Mesothelial cell of epicardium (in vitro differentiated cells): ENCODE data around the gene SH3GL1. TPM values are rescaled to one million over a fixed set of nuclear protein-coding genes. Genes with fewer than 3 reads are reported as not detected.

Source experiments
- DNase-seq, 2 experiments: peaks; one replicate each; pipeline ENCODE4 v3.0.0; 2021; ENCODE audit warnings: low spot score in 2 of 2; ENCODE audit not compliant: unreplicated experiment in 2 of 2
- H3K27ac Mint-ChIP-seq: 2 replicates; pipeline ENCODE4 v1.8.0; 2021; ENCODE audit warnings: mixed read lengths
- H3K27me3 Mint-ChIP-seq: 2 replicates; pipeline ENCODE4 v1.8.0; 2021; ENCODE audit warnings: low read depth, mixed read lengths
- H3K36me3 Mint-ChIP-seq: 2 replicates; pipeline ENCODE4 v1.8.0; 2021; ENCODE audit warnings: mixed read lengths
- H3K4me1 Mint-ChIP-seq: 2 replicates; pipeline ENCODE4 v1.8.0; 2021; ENCODE audit warnings: mixed read lengths
- H3K4me3 Mint-ChIP-seq: 2 replicates; pipeline ENCODE4 v1.8.0; 2021; ENCODE audit warnings: mild to moderate bottlenecking, moderate library complexity, mixed read lengths
- H3K9me3 Mint-ChIP-seq: 2 replicates; pipeline ENCODE4 v1.8.0; 2021; ENCODE audit warnings: mixed read lengths
- CTCF ChIP-seq: fragments of 200-600 bp; sonication (generic); IDR thresholded peaks from one replicate; pipeline ENCODE4 v1.5.0; 2021; ENCODE audit warnings: antibody characterized with exemption; ENCODE audit not compliant: unreplicated experiment
- total RNA-seq: library from RNA; stranded (reverse); gene quantifications from 3 replicates; pipeline ENCODE4 v1.2.1, GENCODE V29; 2021

SH3GL1 gene
- total RNA-seq, 1 donor from 2014 or later: 90.1 TPM

- no peak overlapping the region for H3K27ac Mint-ChIP-seq
- H3K27me3 Mint-ChIP-seq: no peaks in the 10 kb centered on the region
- DNase-seq: no peak
- TF ChIP-seq CTCF: no peak
- H3K9me3 Mint-ChIP-seq: no peaks in the 10 kb centered on the region
- no peaks in the 10 kb centered on the region for H3K4me1 Mint-ChIP-seq
- peaks cover 10% of the 10 kb centered on the region for H3K36me3 Mint-ChIP-seq
- no peak overlapping the region for H3K4me3 Mint-ChIP-seq
These were observed 46.4 kb upstream of the SH3GL1 start for GRCh38 chr19:4446704-4447200.

GRCh38 chr19:4445963-4446703 lies 45.8 kb upstream of the SH3GL1 start:
- H3K9me3 Mint-ChIP-seq: no peaks in the 10 kb centered on the region
- no peak for TF ChIP-seq CTCF
- peaks cover 10% of the 10 kb centered on the region for H3K36me3 Mint-ChIP-seq
- no peaks in the 10 kb centered on the region for H3K27me3 Mint-ChIP-seq
- H3K4me3 Mint-ChIP-seq: no peak overlapping the region
- no peak for DNase-seq
- H3K4me1 Mint-ChIP-seq: no peaks in the 10 kb centered on the region
- H3K27ac Mint-ChIP-seq: no peak overlapping the region

DNA sequence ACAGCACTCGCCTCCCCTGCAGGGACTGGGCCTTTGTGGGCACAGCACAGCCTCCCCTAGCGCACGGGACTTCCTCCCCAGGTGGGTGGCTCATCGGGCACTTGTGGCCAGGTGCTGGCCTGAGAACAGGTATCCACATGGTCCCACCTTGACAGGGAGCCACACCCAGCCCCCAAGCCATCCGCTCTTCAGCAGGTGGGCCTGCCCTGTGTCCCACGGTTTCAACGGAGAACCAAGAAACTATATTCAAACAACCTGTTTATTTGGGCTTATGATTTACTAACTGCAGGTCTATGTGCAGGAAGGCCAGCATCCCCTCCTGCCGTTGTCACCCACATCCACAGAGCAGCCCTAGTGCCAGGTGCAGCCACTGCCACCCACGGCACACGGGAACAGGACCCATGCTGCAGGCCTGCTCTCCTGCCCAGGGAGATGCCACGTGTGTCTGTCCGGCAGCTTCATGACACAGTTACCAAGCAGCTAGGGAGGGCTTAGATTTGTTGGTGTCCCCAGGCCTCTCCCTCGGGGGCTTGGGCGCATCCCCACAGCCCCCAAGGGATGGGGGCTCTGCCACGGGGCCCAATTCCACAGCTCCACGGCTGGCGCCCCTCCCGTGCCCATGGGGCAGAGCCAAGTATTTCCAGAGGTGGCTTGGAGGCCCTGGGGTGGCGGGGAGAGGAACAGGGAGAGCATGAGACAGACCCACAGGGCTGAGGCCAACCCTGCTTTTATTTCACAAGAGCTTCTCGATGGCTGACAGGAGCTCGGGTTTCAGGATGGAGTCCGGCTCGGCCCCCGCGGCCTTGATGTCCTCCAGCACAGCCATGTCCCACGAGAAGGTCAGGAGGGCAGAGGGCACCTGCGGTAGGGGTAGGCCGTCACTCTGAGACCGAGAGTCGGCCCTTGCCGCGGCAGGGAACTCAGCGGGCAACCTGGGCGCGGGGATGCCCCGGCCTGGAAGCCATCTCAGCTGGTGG lies 44.7 kb upstream of the SH3GL1 start:
- Mint-ChIP-seq H3K36me3 (peaks cover 9% of the 10 kb centered on the region), H3K4me3 (no peak overlapping the region), H3K4me1 (no peaks in the 10 kb centered on the region), H3K9me3 (no peaks in the 10 kb centered on the region), H3K27ac (no peak overlapping the region), H3K27me3 (no peaks in the 10 kb centered on the region)
- no peak for TF ChIP-seq CTCF
- DNase-seq: no peak

- no peaks in the 10 kb centered on the region for H3K4me1 Mint-ChIP-seq
- no peak overlapping the region for H3K4me3 Mint-ChIP-seq
- peaks cover 8% of the 10 kb centered on the region for H3K36me3 Mint-ChIP-seq
- H3K9me3 Mint-ChIP-seq: no peaks in the 10 kb centered on the region
- no peak for DNase-seq
- no peaks in the 10 kb centered on the region for H3K27me3 Mint-ChIP-seq
- no peak overlapping the region for H3K27ac Mint-ChIP-seq
- TF ChIP-seq CTCF: no peak
These were observed 43.8 kb upstream of the SH3GL1 start for GRCh38 chr19:4443966-4444764.

DNA sequence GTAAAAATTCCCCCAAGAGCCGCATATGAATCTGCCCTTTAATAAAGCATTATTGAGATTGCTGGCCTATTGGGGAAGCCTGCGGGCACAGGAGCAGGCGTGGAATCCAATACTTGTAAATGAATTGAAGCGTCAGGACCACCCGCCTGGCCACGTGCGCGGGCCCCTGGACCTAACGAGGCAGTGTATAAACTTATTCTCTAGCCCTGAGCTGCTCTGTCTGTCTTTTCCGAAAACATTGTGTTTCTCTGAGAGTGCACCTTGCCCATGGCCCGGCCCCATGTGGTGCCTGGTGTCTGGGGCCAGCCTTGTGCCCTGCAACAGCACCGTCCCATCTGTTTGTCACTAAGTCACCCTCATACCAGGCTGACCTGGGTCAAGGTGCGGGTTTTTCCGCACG lies 42.8 kb upstream of the SH3GL1 start:
- TF ChIP-seq CTCF: no peak

More for the DNA sequence above, 42.8 kb upstream of the SH3GL1 start:
- Mint-ChIP-seq H3K27me3 (no peaks in the 10 kb centered on the region), H3K4me3 (no peak overlapping the region), H3K27ac (no peak overlapping the region), H3K9me3 (no peaks in the 10 kb centered on the region), H3K4me1 (no peaks in the 10 kb centered on the region), H3K36me3 (peaks cover 8% of the 10 kb centered on the region)
- DNase-seq: no peak
